GM21515 (cell line): ENCODE measurements around the gene SIGLEC7.

Source experiments
- ATAC-seq: cut with Tn5 transposase; IDR thresholded peaks from one replicate; pipeline ENCODE4 v1.9.1; 2021; ENCODE audit not compliant: unreplicated experiment

Gene SIGLEC7

DNA sequence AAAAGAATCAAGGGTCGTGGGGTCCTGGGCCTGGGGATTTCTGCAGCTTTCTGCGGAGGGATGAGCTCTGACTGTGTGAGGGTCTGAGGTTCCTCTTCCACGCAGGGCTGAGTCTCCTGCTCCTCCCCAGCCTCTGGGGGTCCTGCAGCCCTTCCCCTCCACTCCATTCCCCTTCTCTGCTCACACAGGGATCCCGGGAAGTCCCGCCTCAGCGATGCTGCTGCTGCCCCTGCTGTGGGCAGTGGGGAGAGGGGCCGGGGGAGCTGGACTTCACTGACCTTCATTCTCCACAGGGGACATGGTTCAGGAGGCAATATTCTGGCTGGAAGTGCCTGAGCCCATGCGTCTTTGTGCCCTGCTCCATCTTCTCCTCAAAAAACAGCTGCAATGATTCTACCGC lies 56.5 kb downstream of the SIGLEC7 start:
- no peak for ATAC-seq

DNA sequence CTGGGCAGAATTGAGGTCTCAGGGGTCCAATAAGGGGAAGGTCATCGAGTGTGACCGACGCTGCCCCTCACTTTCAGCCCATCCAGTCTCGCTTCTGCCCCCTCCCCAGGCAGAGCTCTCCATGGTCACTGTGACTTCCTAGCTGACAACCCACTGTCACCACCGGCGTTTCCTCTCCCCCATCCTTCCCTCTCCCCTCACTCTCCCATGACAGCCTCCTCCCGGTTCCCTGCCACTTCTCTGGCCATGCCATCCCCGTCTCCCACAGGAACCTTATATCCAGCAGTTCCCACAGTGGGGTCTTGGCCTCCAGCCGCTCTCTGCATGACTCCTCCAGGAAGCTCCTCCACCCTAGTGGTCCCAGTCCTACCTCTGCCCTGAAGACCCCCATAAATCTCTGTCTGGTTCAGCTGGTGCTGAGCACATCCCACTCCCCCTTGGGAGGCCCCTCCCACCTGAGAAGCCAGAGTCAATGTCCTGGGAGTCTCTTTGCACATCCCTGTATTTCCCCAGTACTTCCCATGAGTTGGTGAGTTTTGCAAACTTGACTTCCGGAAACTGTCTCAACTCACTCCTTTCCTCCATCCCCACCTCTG lies 58.1 kb downstream of the SIGLEC7 start:
- no peak for ATAC-seq

DNA sequence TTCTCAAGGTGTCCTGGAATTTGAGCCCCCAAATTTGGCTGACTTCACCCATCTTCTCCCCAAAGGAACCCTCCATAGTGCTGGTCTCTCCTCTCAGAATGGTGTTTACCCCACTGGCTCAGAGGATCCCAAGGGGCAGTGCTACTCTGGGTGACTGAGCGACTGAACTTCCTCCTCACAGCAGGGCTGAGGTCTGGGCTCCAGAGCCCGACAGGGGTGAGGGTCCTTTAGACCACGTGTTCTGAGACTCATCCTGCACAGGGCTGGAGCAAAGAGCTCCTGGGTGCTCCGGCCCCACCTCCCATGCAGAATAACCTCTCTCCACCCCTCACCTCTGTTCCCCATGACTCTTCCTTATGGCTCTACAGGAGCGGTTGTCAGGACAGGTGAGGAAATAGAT lies 59.6 kb downstream of the SIGLEC7 start:
- no peak for ATAC-seq
